GM18868 (cell line): ENCODE measurements around the gene KPNA5.
A peak's percentile ranks its signal among the peaks of the same experiment; 100 is the strongest.
"Not testable (repeated sequence)": the region's sequence is repeated elsewhere in the genome, so short reads cannot be mapped to it uniquely, and the experiment has no call there.

Experiments used
- ATAC-seq: cut with Tn5 transposase; IDR thresholded peaks from one replicate; pipeline ENCODE4 v1.9.1; 2021; ENCODE audit warnings: mild to moderate bottlenecking, moderate library complexity; ENCODE audit not compliant: unreplicated experiment

The KPNA5 gene

GRCh38 chr6:116680880-116681672, at the start of gene KPNA5:
TSS of gene KPNA5 (plus strand) at chr6:116681211. CDS start at chr6:116681335, 124 bp downstream.
- ATAC-seq: peak; percentile 93

DNA sequence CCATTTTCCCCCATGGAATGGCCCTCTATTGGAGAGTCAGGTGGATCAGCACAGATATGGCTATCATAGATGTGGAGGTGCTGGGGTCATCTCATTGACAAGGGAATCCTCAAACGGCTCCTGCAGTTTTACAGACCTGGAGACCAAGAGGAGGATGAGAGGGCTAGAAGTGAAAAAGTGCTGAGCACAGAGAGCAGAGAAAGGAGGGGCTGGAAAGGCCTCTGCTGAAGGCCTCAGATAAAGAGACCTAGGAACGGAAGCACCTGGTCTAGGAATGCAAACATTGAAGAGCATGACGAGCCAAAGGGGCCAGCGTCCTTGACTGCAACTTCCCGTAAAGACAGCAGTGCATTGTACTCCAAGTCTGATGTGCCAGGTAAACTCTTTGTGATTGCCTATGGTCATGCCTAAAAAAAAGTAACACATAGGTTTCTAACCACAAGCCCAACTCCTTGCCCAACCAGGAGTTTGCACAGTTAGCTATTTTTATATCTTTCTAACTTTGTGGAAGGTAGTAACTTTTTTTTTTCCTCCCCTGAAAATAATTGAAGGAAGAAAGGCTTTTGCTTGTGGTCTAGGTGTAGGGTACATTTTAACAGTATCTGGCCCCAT, 49.5 kb upstream of the KPNA5 start:
- peak; percentile 59 for ATAC-seq

GRCh38 chr6:116633685-116634084, 47.3 kb upstream of the KPNA5 start:
- no peak for ATAC-seq

- no peak for ATAC-seq
Measured at GRCh38 chr6:116648156-116648555, 32.9 kb upstream of the KPNA5 start.

GRCh38 chr6:116649129-116649528, 31.9 kb upstream of the KPNA5 start:
- ATAC-seq: no peak

GRCh38 chr6:116651916-116652315, 29.1 kb upstream of the KPNA5 start:
- ATAC-seq: no peak

- ATAC-seq: no peak
Measured at GRCh38 chr6:116661594-116661993, 19.4 kb upstream of the KPNA5 start.

- ATAC-seq: no peak
Measured at GRCh38 chr6:116662202-116662601, 18.8 kb upstream of the KPNA5 start.

DNA sequence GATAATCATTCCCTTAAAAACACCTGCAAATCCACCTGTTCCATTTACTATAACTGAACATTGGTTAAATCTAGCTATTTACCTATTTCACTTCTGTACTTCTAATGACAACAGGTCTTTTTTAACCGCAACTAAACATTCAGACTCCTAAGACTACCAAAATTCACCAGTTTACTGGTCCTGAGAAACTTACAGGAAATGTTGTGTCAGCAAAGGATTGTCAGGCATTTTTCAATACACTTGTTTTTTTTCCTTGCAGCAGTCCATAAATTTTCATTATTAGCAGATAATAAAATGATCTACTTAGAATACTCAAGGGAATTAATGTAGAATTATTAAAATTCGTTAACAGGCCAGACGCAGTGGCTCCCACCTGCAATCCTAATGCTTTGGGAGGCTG, 17.7 kb upstream of the KPNA5 start:
- ATAC-seq: no peak

GRCh38 chr6:116664169-116664568, 16.8 kb upstream of the KPNA5 start:
- ATAC-seq: not testable (repeated sequence)

GRCh38 chr6:116665464-116665863, 15.5 kb upstream of the KPNA5 start:
- no peak for ATAC-seq

DNA sequence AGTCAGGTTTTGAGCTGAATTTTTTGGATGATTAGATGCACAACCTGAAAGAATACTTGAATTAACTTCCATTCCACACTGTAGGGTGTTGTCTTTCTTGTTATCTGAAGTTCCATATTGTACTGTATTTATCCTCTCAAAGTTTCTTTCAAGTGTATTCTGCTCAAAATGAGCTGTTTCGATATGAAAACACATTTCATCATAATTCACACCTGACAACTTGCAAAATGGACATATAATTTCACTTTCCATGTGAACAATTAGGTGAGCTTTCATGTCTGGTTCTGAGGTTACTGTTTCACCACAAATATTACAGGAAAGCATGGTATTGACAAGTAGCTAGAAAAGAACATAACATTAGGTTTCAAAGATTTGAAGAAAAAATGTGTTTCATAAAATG, 14.1 kb upstream of the KPNA5 start:
- peak; percentile 53 for ATAC-seq

GRCh38 chr6:116667623-116668022, 13.4 kb upstream of the KPNA5 start:
- peak; percentile 40 for ATAC-seq

- no peak for ATAC-seq
Measured at GRCh38 chr6:116672306-116672705, 8.7 kb upstream of the KPNA5 start.

DNA sequence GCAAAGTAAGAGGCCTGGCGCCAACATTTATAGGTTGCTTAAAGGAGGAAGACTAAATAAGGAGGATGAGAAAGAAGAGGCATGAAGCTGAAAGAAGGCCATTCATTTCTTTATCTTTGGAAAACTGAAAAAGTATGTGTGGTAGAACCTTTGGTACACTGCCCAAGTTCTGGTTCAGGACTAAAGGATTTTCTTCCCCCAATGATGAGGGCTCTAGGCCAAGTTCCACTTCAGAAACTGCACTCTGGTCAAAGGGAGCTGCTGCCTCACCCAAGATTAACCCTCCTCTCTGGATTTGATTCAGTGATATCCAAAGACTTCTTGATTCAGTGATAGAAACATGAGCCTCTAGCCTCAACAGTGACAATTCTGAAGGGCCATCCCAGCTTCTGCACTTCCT, 5.0 kb upstream of the KPNA5 start:
- no peak for ATAC-seq

GRCh38 chr6:116682334-116682712, 1.3 kb downstream of the KPNA5 start:
- peak; percentile 30 for ATAC-seq

DNA sequence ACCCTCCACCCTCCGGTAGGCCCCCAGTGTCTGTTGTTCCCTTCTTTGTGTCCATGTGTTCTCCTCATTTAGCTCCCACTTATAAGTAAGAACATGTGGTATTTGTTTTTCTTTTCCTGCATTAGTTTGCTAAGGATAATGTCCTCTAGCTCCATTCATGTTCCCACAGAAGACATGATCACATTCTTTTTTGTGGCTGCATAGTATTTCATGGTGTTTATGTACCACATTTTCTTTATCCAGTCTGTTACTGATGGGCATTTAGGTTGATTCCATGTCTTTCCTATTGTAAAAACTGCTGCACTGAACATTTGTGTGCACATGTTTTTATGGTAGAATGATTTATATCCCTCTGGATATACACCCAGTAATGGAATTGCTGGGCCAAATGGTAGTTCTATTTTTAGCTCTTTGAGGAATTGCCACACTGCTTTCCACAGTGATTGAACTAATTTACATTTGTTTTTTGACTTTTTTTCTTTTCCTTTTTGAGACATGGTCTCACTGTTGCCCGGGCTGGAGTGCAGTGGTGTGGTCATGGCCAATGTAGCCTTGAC, 4.5 kb downstream of the KPNA5 start:
- no peak for ATAC-seq

- ATAC-seq: not testable (repeated sequence)
Measured at GRCh38 chr6:116686475-116687101, 5.6 kb downstream of the KPNA5 start.

GRCh38 chr6:116691154-116691553, 10.1 kb downstream of the KPNA5 start:
- no peak for ATAC-seq

DNA sequence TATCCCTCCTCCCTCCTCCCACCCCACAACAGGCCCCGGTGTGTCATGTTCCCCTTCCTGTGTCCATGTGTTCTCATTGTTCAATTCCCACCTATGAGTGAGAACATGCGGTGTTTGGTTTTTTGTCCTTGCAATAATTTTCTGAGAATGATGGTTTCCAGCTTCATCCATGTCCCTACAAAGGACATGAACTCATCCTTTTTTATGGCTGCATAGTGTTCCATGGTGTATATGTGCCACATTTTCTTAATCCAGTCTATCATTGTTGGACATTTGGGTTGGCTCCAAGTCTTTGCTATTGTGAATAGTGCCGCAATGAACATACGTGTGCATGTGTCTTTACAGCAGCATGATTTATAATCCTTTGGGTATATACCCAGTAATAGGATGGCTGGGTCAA, 11.9 kb downstream of the KPNA5 start:
- ATAC-seq: not testable (repeated sequence)

DNA sequence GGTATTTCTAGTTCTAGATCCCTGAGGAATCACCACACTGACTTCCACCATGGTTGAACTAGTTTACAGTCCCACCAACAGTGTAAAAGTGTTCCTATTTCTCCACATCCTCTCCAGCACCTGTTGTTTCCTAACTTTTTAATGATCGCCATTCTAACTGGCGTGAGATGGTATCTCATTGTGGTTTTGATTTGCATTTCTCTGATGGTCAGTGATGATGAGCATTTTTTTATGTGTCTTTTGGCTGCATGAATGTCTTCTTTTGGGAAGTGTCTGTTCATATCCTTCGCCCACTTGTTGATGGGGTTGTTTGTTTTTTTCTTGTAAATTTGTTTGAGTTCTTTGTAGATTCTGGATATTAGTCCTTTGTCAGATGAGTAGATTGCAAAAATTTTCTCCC, 12.3 kb downstream of the KPNA5 start:
- not testable (repeated sequence) for ATAC-seq

- ATAC-seq: peak; percentile 91
Measured at GRCh38 chr6:116695401-116695800, 14.4 kb downstream of the KPNA5 start.
